H1 (cell line): ENCODE results near the gene PIAS4. TPM values are rescaled to one million over a fixed set of nuclear protein-coding genes. Genes with fewer than 3 reads are reported as not detected.

Source experiments
- BRCA1 ChIP-seq: IDR thresholded peaks from 2 replicates; pipeline ENCODE4 v1.6.1; 2012; ENCODE audit warnings: low read depth, low read length, improper control_type of control experiment
- HDAC2 ChIP-seq, 2 experiments: fragments of 300-600 bp in 1 of 2; sonication (generic) in 1 of 2; IDR thresholded peaks; 2 replicates each; pipeline ENCODE4 v1.6.1; 2011 to 2012; ENCODE audit warnings: low read depth in 2 of 2, low read length in 2 of 2, mild to moderate bottlenecking in 2 of 2, moderate library complexity in 2 of 2, borderline replicate concordance in 1 of 2, inconsistent platforms in 1 of 2
- polyA plus RNA-seq, 7 experiments: library from polyadenylated mRNA; depleted of rRNA in 3 of 7; stranded (reverse) in 5 of 7; unstranded in 2 of 7; fragments of >200 nt in 5 of 7; fragments of 200-250 nt in 2 of 7; gene quantifications; 1 replicate in 5 of 7; 2 replicates in 1 of 7; 4 replicates in 1 of 7; pipeline versions ENCODE4 v1.2.1 to v1.2.3, GENCODE V29; 2011 to 2013; ENCODE audit warnings: missing spikeins in 2 of 7, mixed read lengths in 2 of 7
- total RNA-seq: library from RNA; stranded (reverse); fragmentation: NEBNext Ultra II Directional; extraction: Animal tissue kit (Norgen Biotek cat#: 25700); gene quantifications from 2 replicates; pipeline ENCODE4 v1.2.1, GENCODE V29; 2021

PIAS4 gene
- total and polyA plus RNA-seq, 2 of the 8 experiments (the other 6 are each of a cell fraction or from before 2014, with no cell fraction given), result 30.2 to 51.4 TPM

DNA sequence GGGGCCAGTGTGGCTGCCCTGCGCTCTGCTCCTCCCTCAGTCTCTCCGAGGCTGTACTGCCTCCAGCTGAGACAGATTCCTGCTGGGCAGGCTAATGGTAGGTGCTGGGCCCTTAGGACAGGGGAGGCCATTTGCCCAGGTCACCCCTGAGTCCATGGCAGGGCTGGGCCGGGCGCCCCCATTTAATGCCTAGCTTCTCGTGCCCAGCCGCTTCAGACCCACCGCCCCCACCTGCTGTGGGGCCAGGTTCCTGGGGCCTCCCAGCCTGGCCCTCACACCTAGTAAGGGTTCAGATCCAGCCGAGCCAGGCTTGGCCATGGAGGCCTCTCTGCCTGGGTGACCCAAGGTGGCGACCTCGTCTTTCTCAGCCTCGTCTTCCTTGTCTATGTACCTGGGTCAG lies 17.8 kb downstream of the PIAS4 start (continued):
- no peak for TF ChIP-seq HDAC2 (IDR thresholded peaks at IDR 0.05; ENCODE audit: borderline replicate concordance in 1 of 2, low read depth in 2 of 2, low read length in 2 of 2)
- no peak for TF ChIP-seq BRCA1
